Measurements from ENCODE around the gene CEP104. TPM values are rescaled to one million over a fixed set of nuclear protein-coding genes. Genes with fewer than 3 reads are reported as not detected.

The CEP104 gene
- total RNA-seq, 1 donor from 2014 or later = 35.4 TPM

DNA sequence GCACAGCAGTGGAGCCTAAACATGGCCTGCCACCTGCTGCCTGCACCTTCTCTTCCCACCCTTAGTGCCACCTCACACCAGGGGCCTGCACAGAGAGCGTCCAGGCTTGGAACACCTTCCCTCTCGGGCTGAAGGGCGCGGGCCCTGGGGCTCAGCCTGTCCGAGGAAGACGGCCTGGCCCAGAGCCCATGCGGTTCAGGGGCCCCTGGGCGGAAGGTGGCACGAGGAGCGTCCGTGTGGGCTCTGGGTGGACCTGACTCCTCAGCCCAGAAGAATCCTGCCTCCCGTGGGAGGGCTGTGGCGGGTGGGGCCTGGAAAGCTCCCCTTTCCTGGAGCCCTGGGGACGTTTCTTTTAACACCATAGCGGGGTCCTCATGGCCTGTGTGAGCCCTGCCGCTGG, 19.7 kb upstream of the CEP104 start:
- intact Hi-C loops (cut with micrococcal nuclease) = no loop called here
- no peaks in the 10 kb centered on the region for H3K27me3 Mint-ChIP-seq (ENCODE audit: low read depth)
- H3K4me1 Mint-ChIP-seq (ENCODE audit: low read depth) = no peaks in the 10 kb centered on the region
- H3K4me3 Mint-ChIP-seq (ENCODE audit: low read depth) = no peak overlapping the region
- H3K9me3 Mint-ChIP-seq = peaks cover 10% of the 10 kb centered on the region
- H3K36me3 Mint-ChIP-seq (ENCODE audit: low read depth) = peaks cover 54% of the 10 kb centered on the region
- DNase-seq (ENCODE audit: low spot score) = no peak
- H3K27ac Mint-ChIP-seq = no peak overlapping the region

GRCh38 chr1:3874736-3875135, 17.7 kb upstream of the CEP104 start:
- Mint-ChIP-seq H3K27me3 (ENCODE audit: low read depth) (no peaks in the 10 kb centered on the region), H3K36me3 (ENCODE audit: low read depth) (peaks cover 46% of the 10 kb centered on the region), H3K4me1 (ENCODE audit: low read depth) (no peaks in the 10 kb centered on the region), H3K27ac (no peak overlapping the region), H3K9me3 (peaks cover 10% of the 10 kb centered on the region), H3K4me3 (ENCODE audit: low read depth) (no peak overlapping the region)
- DNase-seq (ENCODE audit: low spot score) = no peak
- intact Hi-C loops (cut with micrococcal nuclease) = no loop called here

GRCh38 chr1:3872546-3872945, 15.5 kb upstream of the CEP104 start:
- H3K27me3 Mint-ChIP-seq (ENCODE audit: low read depth) = no peaks in the 10 kb centered on the region
- no peak for DNase-seq (ENCODE audit: low spot score)
- intact Hi-C loops (cut with micrococcal nuclease) = no loop called here

GRCh38 chr1:3871451-3871805, 14.4 kb upstream of the CEP104 start:
- no peaks in the 10 kb centered on the region for H3K27me3 Mint-ChIP-seq (ENCODE audit: low read depth)
- H3K27ac Mint-ChIP-seq = no peak overlapping the region
- peaks cover 45% of the 10 kb centered on the region for H3K36me3 Mint-ChIP-seq (ENCODE audit: low read depth)
- DNase-seq (ENCODE audit: low spot score) = no peak
- H3K4me3 Mint-ChIP-seq (ENCODE audit: low read depth) = no peak overlapping the region
- no peaks in the 10 kb centered on the region for H3K4me1 Mint-ChIP-seq (ENCODE audit: low read depth)
- intact Hi-C loops (cut with micrococcal nuclease) = no loop called here
- no peaks in the 10 kb centered on the region for H3K9me3 Mint-ChIP-seq

More at GRCh38 chr1:3872546-3872945, 15.5 kb upstream of the CEP104 start:
- Mint-ChIP-seq H3K4me1 (ENCODE audit: low read depth) (no peaks in the 10 kb centered on the region), H3K4me3 (ENCODE audit: low read depth) (no peak overlapping the region), H3K27ac (no peak overlapping the region), H3K36me3 (ENCODE audit: low read depth) (peaks cover 39% of the 10 kb centered on the region), H3K9me3 (no peaks in the 10 kb centered on the region)

- no peak for DNase-seq (ENCODE audit: low spot score)
- Mint-ChIP-seq H3K27me3 (ENCODE audit: low read depth) (no peaks in the 10 kb centered on the region), H3K27ac (no peak overlapping the region), H3K36me3 (ENCODE audit: low read depth) (peaks cover 29% of the 10 kb centered on the region), H3K4me3 (ENCODE audit: low read depth) (no peak overlapping the region), H3K9me3 (no peaks in the 10 kb centered on the region), H3K4me1 (ENCODE audit: low read depth) (no peaks in the 10 kb centered on the region)
- intact Hi-C loops (cut with micrococcal nuclease) = no loop called here
Measured at GRCh38 chr1:3869751-3870301, 12.8 kb upstream of the CEP104 start.

DNA sequence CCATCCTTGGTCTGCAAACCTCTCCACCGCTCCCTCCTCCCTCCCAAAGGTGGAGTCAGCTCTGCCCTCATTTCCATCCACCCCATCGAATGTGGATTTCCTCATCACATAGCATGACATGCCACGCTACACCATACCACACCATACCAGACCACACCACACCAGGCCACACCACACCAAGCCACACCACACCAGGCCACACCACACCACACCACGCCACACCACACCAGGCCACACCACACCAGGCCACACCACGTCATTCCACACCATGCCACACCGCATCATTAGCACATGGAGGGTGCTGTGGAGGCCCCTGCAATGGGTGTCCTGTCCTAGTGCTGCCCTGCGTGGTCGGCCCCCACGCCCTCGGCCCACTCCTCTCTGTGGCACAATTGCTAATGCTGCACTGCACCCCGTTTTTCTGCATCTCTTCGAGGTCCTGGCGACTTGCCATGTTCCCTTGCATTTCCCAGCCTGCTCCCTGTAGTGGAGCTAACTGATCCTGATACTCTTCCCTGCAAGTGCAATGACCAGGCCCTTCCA, 11.5 kb upstream of the CEP104 start:
- intact Hi-C loops (cut with micrococcal nuclease) = no loop called here
- no peak overlapping the region for H3K27ac Mint-ChIP-seq
- DNase-seq (ENCODE audit: low spot score) = no peak
- no peaks in the 10 kb centered on the region for H3K9me3 Mint-ChIP-seq
- H3K4me1 Mint-ChIP-seq (ENCODE audit: low read depth) = no peaks in the 10 kb centered on the region
- no peaks in the 10 kb centered on the region for H3K27me3 Mint-ChIP-seq (ENCODE audit: low read depth)
- no peak overlapping the region for H3K4me3 Mint-ChIP-seq (ENCODE audit: low read depth)
- peaks cover 22% of the 10 kb centered on the region for H3K36me3 Mint-ChIP-seq (ENCODE audit: low read depth)

DNA sequence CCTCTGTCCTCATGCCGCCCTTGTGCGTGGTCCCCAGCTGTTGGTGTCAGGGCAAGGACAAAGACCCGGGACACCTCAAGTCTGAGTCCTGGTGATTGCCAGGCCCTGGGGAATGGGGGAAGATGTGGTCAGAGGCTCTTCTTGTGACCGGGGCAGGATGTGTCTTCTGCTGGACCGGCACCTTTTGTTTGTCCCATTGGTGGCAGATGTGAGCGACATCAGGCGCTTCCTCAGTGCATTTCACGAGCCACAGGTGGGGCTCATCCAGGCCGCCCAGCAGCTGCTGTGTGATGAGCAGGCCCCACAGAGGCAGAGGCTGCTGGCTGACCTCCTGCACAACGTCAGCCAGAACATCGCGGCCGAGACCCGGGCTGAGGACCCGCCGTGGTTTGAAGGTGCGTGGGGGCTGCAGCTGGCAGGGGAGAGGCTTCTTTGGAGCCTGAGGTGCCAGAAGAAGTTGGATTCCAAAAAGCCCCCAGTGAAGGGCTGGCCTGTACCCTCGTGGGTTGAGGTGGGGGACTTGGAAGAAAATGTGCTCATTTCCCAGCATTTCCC, 8.7 kb upstream of the CEP104 start:
- no peak for DNase-seq (ENCODE audit: low spot score)
- no peaks in the 10 kb centered on the region for H3K9me3 Mint-ChIP-seq
- H3K36me3 Mint-ChIP-seq (ENCODE audit: low read depth) = peaks cover 15% of the 10 kb centered on the region
- no peaks in the 10 kb centered on the region for H3K27me3 Mint-ChIP-seq (ENCODE audit: low read depth)
- no peaks in the 10 kb centered on the region for H3K4me1 Mint-ChIP-seq (ENCODE audit: low read depth)
- no peak overlapping the region for H3K27ac Mint-ChIP-seq
- no peak overlapping the region for H3K4me3 Mint-ChIP-seq (ENCODE audit: low read depth)
- intact Hi-C loops (cut with micrococcal nuclease) = no loop called here

- no peaks in the 10 kb centered on the region for H3K27me3 Mint-ChIP-seq (ENCODE audit: low read depth)
- intact Hi-C loops (cut with micrococcal nuclease) = no loop called here
- no peaks in the 10 kb centered on the region for H3K4me1 Mint-ChIP-seq (ENCODE audit: low read depth)
- no peak overlapping the region for H3K27ac Mint-ChIP-seq
- no peaks in the 10 kb centered on the region for H3K9me3 Mint-ChIP-seq
- peaks cover 15% of the 10 kb centered on the region for H3K36me3 Mint-ChIP-seq (ENCODE audit: low read depth)
- H3K4me3 Mint-ChIP-seq (ENCODE audit: low read depth) = no peak overlapping the region
- DNase-seq (ENCODE audit: low spot score) = no peak
Measured at GRCh38 chr1:3864884-3865283, 7.9 kb upstream of the CEP104 start.

- Mint-ChIP-seq H3K4me1 (ENCODE audit: low read depth) (peaks cover 3% of the 10 kb centered on the region), H3K36me3 (ENCODE audit: low read depth) (peaks cover 9% of the 10 kb centered on the region), H3K4me3 (ENCODE audit: low read depth) (no peak overlapping the region), H3K9me3 (no peaks in the 10 kb centered on the region), H3K27me3 (ENCODE audit: low read depth) (no peaks in the 10 kb centered on the region), H3K27ac (no peak overlapping the region)
- no peak for DNase-seq (ENCODE audit: low spot score)
- intact Hi-C loops (cut with micrococcal nuclease) = no loop called here
Measured at GRCh38 chr1:3863231-3863935, 6.4 kb upstream of the CEP104 start.

DNA sequence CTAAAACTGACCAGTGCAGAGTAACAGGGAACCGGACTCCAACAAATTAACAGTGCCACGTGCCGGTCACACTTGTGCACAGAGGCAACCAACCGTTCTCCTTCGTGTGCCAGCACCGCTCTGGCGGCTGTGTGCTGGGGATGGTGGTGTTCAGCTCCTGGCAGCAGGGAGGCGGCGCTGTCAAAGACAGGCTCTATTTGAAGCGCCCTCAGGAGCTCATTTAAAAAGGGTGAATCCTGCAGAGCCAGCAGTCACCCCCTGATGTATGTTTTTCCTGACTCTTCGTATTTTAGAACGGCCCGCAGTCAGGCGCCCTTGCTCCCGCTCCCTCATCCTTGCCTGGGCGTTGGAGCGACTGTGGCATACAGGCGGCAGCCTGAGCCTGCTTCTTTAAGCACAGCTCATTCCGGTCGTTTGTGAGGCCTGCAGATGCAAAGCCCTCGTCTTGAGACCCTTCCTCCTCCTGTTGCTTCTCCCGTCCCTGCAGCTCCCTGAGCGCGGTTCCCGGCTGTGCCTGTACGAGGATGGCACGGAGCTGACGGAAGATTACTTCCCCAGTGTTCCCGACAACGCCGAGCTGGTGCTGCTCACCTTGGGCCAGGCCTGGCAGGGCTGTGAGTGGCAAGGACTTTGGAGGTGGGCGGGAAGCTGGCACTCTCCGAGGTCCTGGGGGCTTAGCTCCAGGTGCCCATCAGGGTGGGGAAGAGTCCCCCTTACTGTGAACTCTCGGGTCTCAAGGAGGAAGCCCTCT, 1.4 kb upstream of the CEP104 start:
- Mint-ChIP-seq H3K27ac (no peak overlapping the region), H3K36me3 (ENCODE audit: low read depth) (no peaks in the 10 kb centered on the region), H3K9me3 (no peaks in the 10 kb centered on the region), H3K27me3 (ENCODE audit: low read depth) (no peaks in the 10 kb centered on the region), H3K4me3 (ENCODE audit: low read depth) (peak overlapping the region; percentile 97), H3K4me1 (ENCODE audit: low read depth) (peaks cover 16% of the 10 kb centered on the region)
- intact Hi-C loops (cut with micrococcal nuclease) = loop anchor here (5.0 kb wide), 1 partner anchor 206 kb away; the partner anchor contains the start of genes TP73 and WRAP73
- DNase-seq (ENCODE audit: low spot score) = no peak

DNA sequence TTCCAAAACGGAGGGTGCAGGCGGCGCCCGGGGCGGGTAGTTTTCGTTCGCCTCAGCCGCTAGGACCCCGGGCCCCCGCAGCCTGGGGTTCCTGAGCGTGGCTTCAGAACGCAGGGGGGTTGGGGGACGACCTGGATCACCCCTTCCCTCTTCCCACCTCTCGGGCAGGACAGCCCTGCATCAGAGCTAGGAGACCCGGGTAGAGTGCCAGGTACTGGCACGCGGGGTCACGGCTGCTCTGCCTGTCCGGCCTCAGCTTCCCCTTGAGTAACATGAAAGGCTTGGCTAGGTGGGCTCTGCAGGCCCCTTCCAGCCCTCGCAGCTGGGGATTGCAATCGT, 749 bp upstream of the CEP104 start:
- DNase-seq (ENCODE audit: low spot score) = no peak
- Mint-ChIP-seq H3K9me3 (no peaks in the 10 kb centered on the region), H3K36me3 (ENCODE audit: low read depth) (no peaks in the 10 kb centered on the region), H3K27me3 (ENCODE audit: low read depth) (no peaks in the 10 kb centered on the region), H3K4me3 (ENCODE audit: low read depth) (peak overlapping the region; percentile 97), H3K4me1 (ENCODE audit: low read depth) (peaks cover 16% of the 10 kb centered on the region), H3K27ac (no peak overlapping the region)
- intact Hi-C loops (cut with micrococcal nuclease) = loop anchor here (1.0 to 5.0 kb wide), 2 partner anchors 43 to 205 kb away; partner anchors contain the start of genes C1orf174, TP73 and WRAP73

DNA sequence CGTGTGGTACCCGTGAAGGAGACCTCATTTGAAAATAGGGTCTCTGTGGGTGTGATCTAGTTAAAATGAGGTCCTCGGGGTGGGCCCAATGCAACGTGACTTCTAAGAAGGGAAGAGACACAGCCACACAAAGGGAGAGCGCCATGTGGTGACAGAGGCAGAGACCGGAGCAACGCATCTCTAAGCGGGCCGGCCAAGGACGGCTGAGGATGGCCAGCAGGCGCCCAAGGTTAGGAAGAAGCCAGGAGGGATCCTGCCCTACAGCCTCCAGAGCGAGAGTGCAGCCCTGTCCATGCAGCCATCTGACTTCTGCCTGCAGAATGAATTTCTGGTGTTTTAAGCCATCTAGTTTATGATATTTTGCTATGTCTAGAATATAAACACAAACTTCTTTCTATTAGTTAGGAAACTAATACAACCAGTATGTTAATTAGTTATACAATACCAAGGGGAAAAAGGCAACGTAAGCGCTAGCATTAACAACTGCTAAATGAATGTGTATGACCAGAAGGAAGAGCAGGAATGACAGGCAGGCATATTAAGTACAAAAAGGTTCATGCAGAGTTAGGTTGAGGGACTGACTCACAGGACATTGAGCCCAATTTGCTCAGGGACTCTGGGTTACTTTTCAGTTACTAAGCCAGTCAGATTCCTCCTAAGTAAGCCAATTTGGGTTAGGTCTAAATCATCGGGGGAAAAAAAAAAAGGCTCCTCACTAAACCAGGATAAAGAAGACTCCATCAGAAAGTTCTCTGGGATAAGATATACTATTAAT, 4.1 kb downstream of the CEP104 start:
- intact Hi-C loops (cut with micrococcal nuclease) = no loop called here
- Mint-ChIP-seq H3K27ac (no peak overlapping the region), H3K9me3 (no peaks in the 10 kb centered on the region), H3K4me1 (ENCODE audit: low read depth) (peaks cover 9% of the 10 kb centered on the region), H3K4me3 (ENCODE audit: low read depth) (no peak overlapping the region), H3K27me3 (ENCODE audit: low read depth) (no peaks in the 10 kb centered on the region), H3K36me3 (ENCODE audit: low read depth) (no peaks in the 10 kb centered on the region)
- no peak for DNase-seq (ENCODE audit: low spot score)

All from activated T-helper 2 cell treated with anti-CD3 and anti-CD28 coated beads, Interferon-gamma antibody, Interleukin-2, Interleukin-4, amounts not matched to agents 10 μg/mL and 5 μg/mL and 100 μg/mL, durations not matched to agents 14 hours and 24 hours and 36 hours (primary cell).